Measurements from ENCODE around the gene PACRG.

Gene PACRG

DNA sequence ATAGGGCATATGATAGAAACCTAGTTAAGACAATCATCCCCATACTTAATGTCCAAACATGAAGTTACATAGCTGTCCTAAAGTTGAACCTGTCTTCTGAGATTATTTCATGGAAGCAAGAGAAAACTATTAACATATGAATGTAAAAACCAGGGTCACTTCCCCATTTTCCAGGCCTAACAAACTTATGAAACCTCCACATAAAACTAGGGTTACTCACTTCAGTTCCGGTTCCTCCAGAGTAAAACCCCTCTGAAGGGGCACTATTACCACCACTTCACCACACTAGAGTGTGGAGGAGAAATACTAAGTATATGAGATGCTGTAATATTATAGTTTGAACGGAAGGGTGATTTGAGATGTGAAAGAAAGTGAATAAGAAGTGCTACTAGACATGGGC, 15.1 kb upstream of the PACRG start:
- TF ChIP-seq, protein P1, sequence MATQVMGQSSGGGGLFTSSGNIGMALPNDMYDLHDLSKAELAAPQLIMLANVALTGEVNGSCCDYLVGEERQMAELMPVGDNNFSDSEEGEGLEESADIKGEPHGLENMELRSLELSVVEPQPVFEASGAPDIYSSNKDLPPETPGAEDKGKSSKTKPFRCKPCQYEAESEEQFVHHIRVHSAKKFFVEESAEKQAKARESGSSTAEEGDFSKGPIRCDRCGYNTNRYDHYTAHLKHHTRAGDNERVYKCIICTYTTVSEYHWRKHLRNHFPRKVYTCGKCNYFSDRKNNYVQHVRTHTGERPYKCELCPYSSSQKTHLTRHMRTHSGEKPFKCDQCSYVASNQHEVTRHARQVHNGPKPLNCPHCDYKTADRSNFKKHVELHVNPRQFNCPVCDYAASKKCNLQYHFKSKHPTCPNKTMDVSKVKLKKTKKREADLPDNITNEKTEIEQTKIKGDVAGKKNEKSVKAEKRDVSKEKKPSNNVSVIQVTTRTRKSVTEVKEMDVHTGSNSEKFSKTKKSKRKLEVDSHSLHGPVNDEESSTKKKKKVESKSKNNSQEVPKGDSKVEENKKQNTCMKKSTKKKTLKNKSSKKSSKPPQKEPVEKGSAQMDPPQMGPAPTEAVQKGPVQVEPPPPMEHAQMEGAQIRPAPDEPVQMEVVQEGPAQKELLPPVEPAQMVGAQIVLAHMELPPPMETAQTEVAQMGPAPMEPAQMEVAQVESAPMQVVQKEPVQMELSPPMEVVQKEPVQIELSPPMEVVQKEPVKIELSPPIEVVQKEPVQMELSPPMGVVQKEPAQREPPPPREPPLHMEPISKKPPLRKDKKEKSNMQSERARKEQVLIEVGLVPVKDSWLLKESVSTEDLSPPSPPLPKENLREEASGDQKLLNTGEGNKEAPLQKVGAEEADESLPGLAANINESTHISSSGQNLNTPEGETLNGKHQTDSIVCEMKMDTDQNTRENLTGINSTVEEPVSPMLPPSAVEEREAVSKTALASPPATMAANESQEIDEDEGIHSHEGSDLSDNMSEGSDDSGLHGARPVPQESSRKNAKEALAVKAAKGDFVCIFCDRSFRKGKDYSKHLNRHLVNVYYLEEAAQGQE (IDR thresholded peaks at IDR 0.05; ENCODE audit: insufficient read depth in 1 of 2, low read depth in 2 of 2, low read length in 2 of 2), result no peak
- no peak for TF ChIP-seq POLR2AphosphoS5 (IDR thresholded peaks at IDR 0.05; ENCODE audit: low read depth, low read length)
- TF ChIP-seq TAF1 (IDR thresholded peaks at IDR 0.05; ENCODE audit: borderline replicate concordance, insufficient read depth, low read length), result no peak
- TF ChIP-seq FOXP2 (optimal IDR thresholded peaks at IDR 0.05; ENCODE audit: borderline replicate concordance, extremely low read depth, extremely low read length, insufficient read depth), result no peak
- TF ChIP-seq SIN3A (IDR thresholded peaks at IDR 0.05; ENCODE audit: borderline replicate concordance, insufficient read depth, low read length), result no peak

DNA sequence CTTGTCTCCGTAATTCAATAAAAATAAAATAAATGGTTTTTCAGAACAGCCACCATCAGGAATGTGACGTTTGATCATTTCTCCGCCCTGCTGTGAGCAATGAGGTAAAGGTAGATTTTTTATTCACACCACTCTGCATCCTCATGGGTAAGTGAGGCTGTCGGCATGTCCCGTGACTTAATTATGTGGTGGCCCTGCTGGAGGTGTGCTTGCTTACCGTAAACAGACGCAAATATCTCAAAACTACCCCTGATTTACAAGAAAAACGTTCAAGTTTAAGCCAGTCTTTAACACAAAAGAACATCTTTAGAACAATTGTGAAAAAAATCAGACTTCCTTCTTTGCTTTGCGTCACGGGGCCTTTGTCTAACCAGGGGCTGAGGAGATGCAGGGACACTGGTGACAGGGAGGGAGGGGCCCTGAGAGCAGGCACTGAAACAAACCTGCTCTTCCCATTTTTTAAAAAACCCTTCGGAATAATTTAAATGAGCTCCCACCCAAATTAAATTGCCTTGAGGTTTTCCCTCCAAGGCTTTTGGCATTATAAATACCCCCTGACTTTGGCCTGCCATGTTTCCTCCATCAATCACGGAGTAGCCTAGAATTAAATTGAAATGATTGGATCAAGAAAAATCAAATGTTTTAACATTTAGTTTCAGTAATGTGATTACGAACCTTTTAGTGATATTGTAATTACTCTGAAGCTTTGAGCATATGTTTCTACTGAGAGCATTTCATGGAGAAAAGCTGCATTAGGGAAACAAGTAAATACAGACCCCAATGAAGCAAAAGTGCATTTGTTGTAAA, 13.6 kb upstream of the PACRG start:
- TF ChIP-seq POLR2AphosphoS5 (IDR thresholded peaks at IDR 0.05; ENCODE audit: low read depth, low read length), result no peak
- no peak for TF ChIP-seq SIN3A (IDR thresholded peaks at IDR 0.05; ENCODE audit: borderline replicate concordance, insufficient read depth, low read length)

DNA sequence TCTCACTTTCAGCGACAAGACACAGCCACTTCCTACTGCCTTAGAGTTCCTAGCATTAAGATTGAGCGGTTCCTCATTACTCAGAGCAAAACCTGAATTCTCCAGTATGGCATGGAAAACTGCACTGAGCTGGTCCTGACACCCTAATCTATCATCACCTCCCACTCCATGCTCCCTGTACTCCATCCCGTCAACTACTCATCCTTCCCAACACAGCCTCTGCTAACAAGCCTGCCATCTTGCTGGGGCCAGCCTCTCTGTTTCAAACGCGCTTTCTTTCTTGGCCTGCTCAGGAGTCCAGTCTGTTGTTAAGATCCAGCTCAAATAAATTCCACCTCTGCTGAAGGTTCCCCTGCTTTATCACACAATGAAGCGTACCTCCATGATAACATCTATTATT, 12.2 kb upstream of the PACRG start:
- no peak for TF ChIP-seq TAF1 (IDR thresholded peaks at IDR 0.05; ENCODE audit: borderline replicate concordance, insufficient read depth, low read length)
- no peak for TF ChIP-seq POLR2AphosphoS5 (IDR thresholded peaks at IDR 0.05; ENCODE audit: low read depth, low read length)
- TF ChIP-seq, protein P1 (IDR thresholded peaks at IDR 0.05; ENCODE audit: insufficient read depth in 1 of 2, low read depth in 2 of 2, low read length in 2 of 2), result no peak
- no peak for TF ChIP-seq FOXP2 (optimal IDR thresholded peaks at IDR 0.05; ENCODE audit: borderline replicate concordance, extremely low read depth, extremely low read length, insufficient read depth)
- no peak for TF ChIP-seq SIN3A (IDR thresholded peaks at IDR 0.05; ENCODE audit: borderline replicate concordance, insufficient read depth, low read length)

DNA sequence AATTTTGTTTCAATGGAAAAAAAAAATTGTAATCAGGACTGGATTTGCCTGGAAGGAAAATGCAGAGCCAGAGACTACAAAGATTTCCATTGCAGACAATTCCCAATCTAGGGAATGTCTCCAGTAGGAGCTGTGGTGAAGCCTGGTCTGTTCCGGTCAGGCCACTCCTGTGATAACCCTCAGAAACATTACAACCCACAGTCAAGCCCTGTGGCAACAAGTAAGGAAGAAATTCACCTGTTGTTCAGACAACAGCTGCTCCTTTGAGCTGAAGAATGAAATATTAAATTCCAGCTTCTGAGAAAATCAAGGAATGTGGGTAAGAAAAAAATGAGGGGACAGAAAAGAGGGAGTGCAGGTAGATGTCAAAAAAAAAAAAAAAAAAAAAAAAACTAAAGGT, 8.2 kb upstream of the PACRG start:
- TF ChIP-seq FOXP2 (optimal IDR thresholded peaks at IDR 0.05; ENCODE audit: borderline replicate concordance, extremely low read depth, extremely low read length, insufficient read depth), result no peak
- no peak for TF ChIP-seq POLR2AphosphoS5 (IDR thresholded peaks at IDR 0.05; ENCODE audit: low read depth, low read length)
- TF ChIP-seq SIN3A (IDR thresholded peaks at IDR 0.05; ENCODE audit: borderline replicate concordance, insufficient read depth, low read length), result no peak
- no peak for TF ChIP-seq TAF1 (IDR thresholded peaks at IDR 0.05; ENCODE audit: borderline replicate concordance, insufficient read depth, low read length)
- TF ChIP-seq, protein P1 (IDR thresholded peaks at IDR 0.05; ENCODE audit: insufficient read depth in 1 of 2, low read depth in 2 of 2, low read length in 2 of 2), result no peak

DNA sequence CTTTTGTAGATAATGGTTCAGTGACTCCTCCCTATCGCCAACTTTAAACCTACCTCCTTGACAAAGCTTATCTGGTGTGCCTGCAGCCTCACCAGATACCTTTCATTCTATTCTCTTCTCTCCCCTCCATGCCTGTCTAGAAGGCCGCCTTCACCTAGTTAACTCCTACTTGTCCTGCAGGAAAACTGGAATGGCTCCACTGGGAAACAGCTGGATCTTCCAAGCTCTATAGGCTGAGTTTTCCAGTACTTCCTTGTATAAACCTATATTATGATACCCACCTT, 6.4 kb upstream of the PACRG start:
- TF ChIP-seq TAF1 (IDR thresholded peaks at IDR 0.05; ENCODE audit: borderline replicate concordance, insufficient read depth, low read length) (no peak), FOXP2 (optimal IDR thresholded peaks at IDR 0.05; ENCODE audit: borderline replicate concordance, extremely low read depth, extremely low read length, insufficient read depth) (no peak), SIN3A (IDR thresholded peaks at IDR 0.05; ENCODE audit: borderline replicate concordance, insufficient read depth, low read length) (no peak)
- TF ChIP-seq, protein P1 (IDR thresholded peaks at IDR 0.05; ENCODE audit: insufficient read depth in 1 of 2, low read depth in 2 of 2, low read length in 2 of 2), result no peak
